GM21529 (cell line): ENCODE data around the gene GPR146.

Experiments used
- ATAC-seq: cut with Tn5 transposase; IDR thresholded peaks from one replicate; pipeline ENCODE4 v1.9.1; 2021; ENCODE audit not compliant: unreplicated experiment

The GPR146 gene

DNA sequence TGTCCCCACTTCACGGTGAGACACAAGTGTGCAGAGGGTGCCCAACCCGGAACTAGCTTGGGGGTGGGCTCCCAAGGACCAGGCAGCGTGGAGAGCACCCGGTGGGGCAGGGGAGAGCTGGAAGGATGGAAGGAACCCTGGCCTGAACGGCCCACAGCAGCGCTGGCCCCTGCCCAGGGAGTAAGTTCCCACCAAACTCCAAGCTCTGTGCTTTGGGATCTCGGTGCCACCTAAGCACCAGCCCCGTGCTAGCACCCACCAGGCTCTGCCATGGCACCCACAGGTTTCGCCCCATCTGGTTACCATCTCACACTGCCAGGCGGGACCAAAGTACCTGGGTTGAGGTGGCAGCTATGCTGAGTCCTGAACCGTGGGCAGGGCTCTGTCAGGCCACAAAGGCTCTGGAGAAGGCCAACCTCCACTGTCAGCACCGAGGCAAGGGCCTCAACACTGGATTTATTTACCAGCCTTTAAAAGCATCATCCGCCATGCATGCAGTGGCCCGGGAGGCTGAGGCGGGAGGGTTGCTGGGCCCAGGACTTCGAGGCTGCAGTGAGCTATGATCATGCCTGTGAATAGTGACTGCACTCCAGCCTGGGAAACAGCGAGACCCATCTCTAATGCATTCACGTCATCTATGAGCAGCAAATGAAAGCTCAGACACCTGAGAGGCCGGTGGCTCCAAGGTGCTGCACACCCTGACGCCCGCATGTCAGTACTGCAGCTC, 59.6 kb downstream of the GPR146 start:
- ATAC-seq, result no peak

DNA sequence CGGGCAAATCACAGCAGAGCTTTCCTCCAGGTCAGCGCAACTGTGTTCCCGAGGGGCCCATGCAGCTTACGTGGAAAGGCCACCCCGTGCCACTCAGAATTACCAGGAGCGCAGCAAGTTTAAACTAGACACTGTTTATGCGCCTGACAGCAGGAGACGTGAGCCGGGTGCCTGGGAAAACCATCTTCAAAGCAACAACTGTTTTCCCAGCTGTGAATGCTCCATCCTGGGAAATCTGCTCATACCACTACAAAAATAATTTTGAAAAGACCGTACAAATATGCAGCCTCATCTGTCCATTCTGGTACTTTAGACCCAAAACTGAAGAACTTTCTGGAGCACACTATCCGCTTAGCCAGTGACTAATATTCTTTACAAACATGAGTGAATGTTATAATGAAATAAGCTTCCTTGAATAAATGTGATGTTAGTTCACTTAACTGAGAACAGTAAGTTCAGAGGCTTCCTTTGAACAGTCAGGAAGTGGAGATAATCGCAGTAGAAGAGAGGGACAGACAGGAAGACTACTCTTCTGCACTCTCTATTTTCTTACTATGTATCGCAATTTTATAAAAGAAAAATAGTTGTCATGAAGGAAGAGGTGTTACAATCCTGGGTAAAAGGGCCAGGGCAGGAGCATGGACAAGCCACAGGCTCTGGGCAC, 60.3 kb downstream of the GPR146 start:
- no peak for ATAC-seq

DNA sequence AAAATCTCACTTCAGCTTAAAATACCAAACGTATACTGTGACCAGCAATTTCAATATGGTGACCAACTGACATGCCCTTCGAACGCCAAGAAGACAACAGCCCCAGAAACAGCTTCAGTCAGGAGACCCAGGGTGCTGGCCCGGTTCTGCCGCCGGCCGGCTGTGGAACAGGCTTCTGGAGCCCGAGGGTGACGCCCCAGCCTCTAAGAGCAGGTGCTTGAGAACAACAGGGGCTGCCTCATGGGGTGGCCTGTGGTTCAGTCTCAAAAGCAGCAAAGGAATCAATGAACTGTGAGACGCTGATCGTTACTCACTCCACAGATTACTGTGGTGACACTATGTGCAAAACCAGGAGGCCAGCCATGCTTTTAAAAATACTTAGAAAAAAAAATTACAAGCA, 60.8 kb downstream of the GPR146 start:
- ATAC-seq, result peak; percentile 60

DNA sequence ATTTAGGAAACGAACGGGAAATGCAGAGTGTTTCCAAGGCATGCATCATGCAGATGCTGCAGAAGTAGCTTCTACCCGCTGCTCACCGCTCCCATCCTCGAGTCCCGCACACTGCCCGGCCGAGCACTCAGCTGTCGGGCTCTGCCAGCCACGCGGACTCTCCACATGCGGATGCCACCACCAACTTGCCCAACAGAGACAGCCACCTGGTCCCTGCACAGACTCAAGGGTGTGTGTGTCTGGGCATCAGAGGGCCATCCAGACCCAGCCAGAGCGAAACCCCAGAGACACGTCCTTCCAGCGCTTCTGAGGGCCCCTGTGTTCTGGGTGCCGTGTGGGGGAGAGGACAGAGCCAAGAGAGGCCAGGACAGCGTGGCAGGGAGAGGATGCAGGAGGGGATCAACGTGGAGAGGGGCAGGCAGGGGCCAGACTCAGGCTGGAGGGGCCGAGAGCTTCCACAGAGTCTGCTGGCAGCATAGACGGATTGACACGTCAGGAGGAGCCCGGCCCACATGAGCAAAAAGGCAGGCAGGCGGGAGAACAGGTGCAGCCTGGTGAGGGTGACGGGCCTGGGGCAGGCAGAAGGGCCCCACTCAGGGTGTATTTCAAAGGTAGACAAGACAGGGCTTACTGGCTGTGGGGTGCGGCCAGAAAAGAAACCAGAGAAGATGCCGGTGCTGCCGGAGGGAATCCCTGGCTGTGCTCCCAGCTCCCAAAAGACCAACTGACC, 61.9 kb downstream of the GPR146 start:
- no peak for ATAC-seq

DNA sequence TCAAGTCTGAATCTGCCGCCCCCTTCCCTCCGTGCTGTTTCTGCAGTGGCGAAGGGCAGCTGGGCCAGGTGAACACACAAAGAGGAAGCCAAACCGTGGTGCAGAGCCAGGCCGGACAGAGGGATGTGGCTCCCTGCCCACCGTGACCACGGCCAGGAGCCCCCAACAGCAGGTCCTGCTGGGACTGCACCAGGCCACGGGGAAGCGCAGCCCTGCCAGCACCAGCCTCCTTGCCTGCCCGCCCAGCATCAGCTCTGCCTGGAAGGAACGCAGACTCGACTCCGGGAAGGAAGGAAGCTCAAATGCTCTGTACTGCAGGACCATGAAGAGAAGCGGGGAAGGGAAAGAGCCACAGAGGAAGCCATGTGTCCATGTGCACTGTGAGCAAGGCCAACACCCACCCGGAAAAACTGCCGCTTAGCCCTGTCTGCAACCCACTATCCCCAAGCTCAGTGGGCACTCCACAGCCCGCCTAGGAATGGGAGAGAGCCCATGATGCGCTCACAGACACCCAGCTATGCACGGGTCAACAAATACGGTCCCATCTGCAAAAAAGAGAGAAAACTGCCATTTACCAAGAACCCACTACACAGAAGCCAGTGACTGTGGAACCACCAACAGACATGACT, 62.6 kb downstream of the GPR146 start:
- no peak for ATAC-seq

DNA sequence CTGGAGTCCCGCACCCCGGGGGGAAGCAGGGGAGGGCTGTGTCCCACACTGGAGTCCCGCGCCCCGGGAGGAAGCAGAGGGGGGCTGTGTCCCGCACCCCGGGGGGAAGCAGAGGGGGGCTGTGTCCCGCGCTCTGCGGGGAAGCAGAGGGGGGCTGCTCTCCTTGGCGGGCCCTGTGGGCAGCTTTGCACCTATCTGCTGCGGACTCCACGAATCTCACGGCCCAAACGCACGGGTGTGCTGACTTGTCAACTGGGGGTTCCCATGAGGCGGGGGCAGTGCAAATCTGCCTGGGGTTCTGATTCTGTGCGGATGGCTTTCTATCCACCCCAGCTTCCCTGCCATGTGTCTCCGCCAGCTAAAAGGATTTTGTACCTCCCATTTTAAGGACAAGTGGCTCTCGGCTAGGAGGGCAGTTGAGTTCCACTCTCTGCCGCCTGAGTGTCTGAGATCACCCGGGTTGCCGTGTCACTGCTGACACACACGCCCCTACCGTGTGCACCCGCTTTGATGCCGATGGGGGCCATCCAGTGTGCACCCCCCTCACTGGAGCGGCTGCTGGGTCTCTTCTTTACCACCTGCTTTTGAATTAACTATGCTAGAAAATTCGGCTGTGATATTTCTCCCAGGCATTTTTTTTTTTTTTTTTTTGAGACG, 64.0 kb downstream of the GPR146 start:
- no peak for ATAC-seq
